HG03139 (cell line): ENCODE results near the gene CRYBB2.
"Not testable (repeated sequence)": the region's sequence is repeated elsewhere in the genome, so short reads cannot be mapped to it uniquely, and the experiment has no call there.

ENCODE experiments used
- ATAC-seq: cut with Tn5 transposase; IDR thresholded peaks from one replicate; pipeline ENCODE4 v1.9.1; 2021; ENCODE audit not compliant: unreplicated experiment

The CRYBB2 gene

GRCh38 chr22:25199731-25200520 is 19.5 kb upstream of the CRYBB2 start, which contains the start of gene CRYBB3:
Gene CRYBB3, plus strand, starts transcription at chr22:25199858. Its CDS starts 1,539 bp downstream, at chr22:25201397.
- no peak for ATAC-seq

DNA sequence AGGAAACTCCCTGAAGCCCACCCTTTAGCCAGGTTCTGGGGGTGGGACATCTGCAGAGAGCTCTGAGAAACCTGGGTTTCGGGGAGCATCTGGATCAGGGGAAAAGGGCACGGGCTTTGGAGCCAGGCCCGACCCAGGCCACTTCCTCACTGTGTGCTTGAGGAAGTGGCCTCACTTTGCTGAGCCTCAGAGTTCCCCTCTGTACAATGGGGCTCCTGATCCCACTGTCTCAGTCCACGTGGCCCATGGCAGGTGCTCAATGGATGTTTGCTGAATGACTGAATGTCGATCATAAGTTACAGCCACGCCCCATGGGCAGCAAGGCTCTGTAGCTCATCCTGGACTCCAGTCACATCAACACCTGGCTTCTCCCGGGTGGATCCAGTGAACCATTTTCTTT is 18.5 kb upstream of the CRYBB2 start:
- no peak for ATAC-seq

- no peak for ATAC-seq
Measured at GRCh38 chr22:25201557-25202273, 17.7 kb upstream of the CRYBB2 start.

GRCh38 chr22:25202290-25202921 is 17.0 kb upstream of the CRYBB2 start:
- no peak for ATAC-seq

- ATAC-seq, result no peak
Measured at GRCh38 chr22:25203082-25203481, 16.4 kb upstream of the CRYBB2 start.

- not testable (repeated sequence) for ATAC-seq
Measured at GRCh38 chr22:25204547-25204946, 14.9 kb upstream of the CRYBB2 start.

- no peak for ATAC-seq
Measured at GRCh38 chr22:25205847-25206246, 13.6 kb upstream of the CRYBB2 start.

- no peak for ATAC-seq
Measured at GRCh38 chr22:25206998-25207397, 12.4 kb upstream of the CRYBB2 start.

- no peak for ATAC-seq
Measured at GRCh38 chr22:25207553-25208157, 11.8 kb upstream of the CRYBB2 start.

DNA sequence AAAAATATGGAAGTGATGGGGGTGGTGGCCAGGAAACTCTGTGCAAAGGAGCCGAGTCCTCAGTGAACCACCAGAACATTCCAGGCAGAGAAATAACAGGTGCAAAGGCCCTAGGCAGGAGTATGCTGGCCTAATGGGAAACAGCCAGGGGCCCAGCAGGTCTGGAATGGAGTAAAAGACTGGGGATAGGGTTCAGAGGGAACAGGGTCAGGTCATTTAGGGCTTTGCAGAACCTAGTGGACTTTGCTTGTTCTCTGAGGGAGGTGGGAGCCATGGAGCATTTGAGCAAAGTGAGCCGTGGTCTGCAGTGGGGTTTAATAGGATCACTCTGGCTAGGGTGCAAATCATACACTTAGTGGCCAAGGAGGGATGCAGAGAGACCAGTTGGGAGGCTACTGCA is 11.1 kb upstream of the CRYBB2 start:
- ATAC-seq, result no peak

DNA sequence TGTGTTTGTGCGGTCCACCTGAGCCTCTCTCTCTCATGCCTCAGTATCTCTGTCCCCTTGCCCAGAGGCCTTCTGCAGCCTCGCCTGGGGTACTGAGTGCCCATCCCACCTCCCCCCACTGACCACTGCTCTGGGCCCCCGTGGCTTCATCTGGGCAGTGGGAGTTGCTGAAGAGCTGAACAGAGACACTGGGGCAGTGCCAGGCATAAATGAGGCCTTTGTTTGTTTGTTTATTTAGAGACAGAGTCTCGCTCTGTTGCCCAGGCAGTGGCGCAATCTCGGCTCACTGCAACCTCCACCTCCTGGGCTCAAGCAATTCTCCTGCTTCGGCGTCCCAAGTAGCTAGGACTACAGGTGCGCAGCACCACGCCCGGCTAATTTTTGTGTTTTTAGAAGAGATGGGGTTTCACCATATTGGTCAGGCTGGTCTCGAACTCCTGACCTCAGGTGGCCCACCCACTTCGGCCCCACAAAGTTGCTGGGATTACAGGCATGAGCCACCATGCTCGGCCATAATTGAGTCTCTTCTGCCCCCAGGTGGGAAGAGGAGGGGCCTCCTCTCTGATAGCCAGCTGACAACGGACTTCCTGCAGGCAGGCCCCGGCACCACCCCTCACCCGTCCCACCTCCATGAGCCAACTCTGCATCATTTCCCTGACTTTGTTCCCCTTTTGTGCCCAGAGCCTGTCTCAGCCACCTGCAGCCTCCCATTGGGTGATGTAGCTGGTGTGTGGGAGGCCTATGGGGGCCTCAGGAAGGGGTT is 10.5 kb upstream of the CRYBB2 start:
- no peak for ATAC-seq

DNA sequence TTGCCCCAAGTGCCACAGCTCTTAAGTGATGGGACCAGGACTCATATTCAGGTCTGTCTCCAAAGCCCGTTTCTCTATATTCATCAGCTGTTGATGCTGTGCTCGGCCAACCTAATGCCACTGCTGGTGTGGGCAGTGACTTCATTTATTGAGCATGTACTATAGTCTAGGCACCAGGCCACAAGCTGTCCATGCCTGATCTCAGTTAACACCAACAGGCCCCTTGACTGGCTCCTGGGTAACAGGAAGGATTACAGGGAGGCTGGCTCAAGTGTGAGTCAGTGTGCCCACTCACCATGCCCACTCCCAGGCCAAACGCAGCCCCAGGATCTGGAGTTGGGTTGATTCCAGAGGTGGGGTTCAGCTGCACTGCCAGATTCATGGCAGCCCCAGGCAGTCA is 8.6 kb upstream of the CRYBB2 start:
- ATAC-seq, result no peak

GRCh38 chr22:25212337-25212736 is 7.1 kb upstream of the CRYBB2 start:
- no peak for ATAC-seq

- no peak for ATAC-seq
Measured at GRCh38 chr22:25213221-25213620, 6.2 kb upstream of the CRYBB2 start.

GRCh38 chr22:25216230-25216629 is 3.2 kb upstream of the CRYBB2 start:
- ATAC-seq, result no peak

- no peak for ATAC-seq
Measured at GRCh38 chr22:25219948-25220442, 556 bp downstream of the CRYBB2 start.

GRCh38 chr22:25221790-25222189 is 2.4 kb downstream of the CRYBB2 start:
- ATAC-seq, result no peak

DNA sequence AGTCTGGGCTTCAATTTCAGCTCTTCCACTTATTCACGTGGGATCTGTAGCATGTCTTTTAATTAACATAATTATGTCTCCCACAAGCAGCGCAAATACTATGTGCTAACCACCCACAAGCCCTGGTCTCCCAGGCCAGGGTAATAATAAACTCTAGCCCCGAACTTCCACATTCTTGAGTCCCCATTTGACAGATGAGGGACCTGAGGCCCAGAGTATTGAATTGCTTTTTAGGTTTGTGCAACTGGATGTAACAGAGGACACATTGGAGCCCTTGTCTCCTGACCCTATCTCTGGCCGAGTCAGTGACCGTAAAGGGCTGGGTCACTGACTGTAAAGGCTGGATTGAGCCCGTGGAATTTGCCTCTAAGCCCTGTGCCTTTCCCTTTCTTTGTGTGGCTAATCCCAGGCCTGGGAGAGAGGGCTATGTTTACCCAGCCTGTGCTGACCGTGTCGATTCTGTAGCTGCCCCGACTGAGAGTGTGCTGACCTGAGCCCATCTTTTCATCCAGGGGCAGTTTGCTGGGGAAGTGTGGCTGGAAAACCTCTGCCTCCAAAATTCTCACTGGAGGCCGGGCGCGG is 3.9 kb downstream of the CRYBB2 start:
- ATAC-seq, result no peak

- ATAC-seq, result no peak
Measured at GRCh38 chr22:25228822-25229221, 9.4 kb downstream of the CRYBB2 start.

- ATAC-seq, result not testable (repeated sequence)
Measured at GRCh38 chr22:25230760-25231159, 11.3 kb downstream of the CRYBB2 start.
